Measurements from ENCODE around the gene ARSH. TPM values are rescaled to one million over a fixed set of nuclear protein-coding genes. Genes with fewer than 3 reads are reported as not detected.

Gene ARSH
- polyA plus RNA-seq, 1 donor from 2014 or later = not detected

- Histone ChIP-seq H3K36me3 (ENCODE audit: insufficient read depth, low read length) (no peaks in the 10 kb centered on the region), H3K9me3 (ENCODE audit: low read length) (no peaks in the 10 kb centered on the region), H2AFZ (ENCODE audit: low read depth, low read length) (no peak overlapping the region), H3K4me2 (ENCODE audit: low read length) (no peak overlapping the region), H3K27ac (ENCODE audit: low read length) (no peak overlapping the region), H3K27me3 (ENCODE audit: insufficient read depth, low read depth, low read length) (no peaks in the 10 kb centered on the region), H3K79me2 (replicated peaks; ENCODE audit: insufficient read depth, low read length) (no peaks in the 10 kb centered on the region), H3F3A (ENCODE audit: insufficient read depth, low read length, poor library complexity, severe bottlenecking) (no peaks in the 10 kb centered on the region), H3K9ac (ENCODE audit: low read length) (no peak overlapping the region), H3K9me2 (ENCODE audit: insufficient read depth, low read length) (no peaks in the 10 kb centered on the region), H3K4me3 (ENCODE audit: low read length) (no peak overlapping the region), H4K20me1 (ENCODE audit: insufficient read depth) (no peaks in the 10 kb centered on the region)
- TF ChIP-seq SMC3 (conservative IDR thresholded peaks at IDR 0.05; ENCODE audit: poor library complexity) = no peak
- no peak for TF ChIP-seq CTCF (IDR thresholded peaks at IDR 0.05; ENCODE audit: poor library complexity, severe bottlenecking)
- TF ChIP-seq TAF1 (IDR thresholded peaks at IDR 0.05; ENCODE audit: low read depth) = no peak
- TF ChIP-seq REST (IDR thresholded peaks at IDR 0.05; ENCODE audit: borderline replicate concordance) = no peak
- TF ChIP-seq POLR2AphosphoS5 (IDR thresholded peaks at IDR 0.05) = no peak
Observed at GRCh38 chrX:3010532-3010931, 4.2 kb downstream of the ARSH start.

GRCh38 chrX:3017492-3017891, 11.1 kb downstream of the ARSH start:
- Histone ChIP-seq H3K36me3 (ENCODE audit: insufficient read depth, low read length) (no peaks in the 10 kb centered on the region), H4K20me1 (ENCODE audit: insufficient read depth) (no peaks in the 10 kb centered on the region)

GRCh38 chrX:3024176-3024575, 17.8 kb downstream of the ARSH start:
- no peaks in the 10 kb centered on the region for H3K9me2 ChIP-seq (ENCODE audit: insufficient read depth, low read length)
- no peak overlapping the region for H2AFZ ChIP-seq (ENCODE audit: low read depth, low read length)
- no peaks in the 10 kb centered on the region for H3K79me2 ChIP-seq (replicated peaks; ENCODE audit: insufficient read depth, low read length)
- no peak overlapping the region for H3K4me3 ChIP-seq (ENCODE audit: low read length)
- H3K9me3 ChIP-seq (ENCODE audit: low read length) = no peaks in the 10 kb centered on the region
- no peak for TF ChIP-seq POLR2AphosphoS5 (IDR thresholded peaks at IDR 0.05)
- H3K27me3 ChIP-seq (ENCODE audit: insufficient read depth, low read depth, low read length) = no peaks in the 10 kb centered on the region
- no peaks in the 10 kb centered on the region for H3F3A ChIP-seq (ENCODE audit: insufficient read depth, low read length, poor library complexity, severe bottlenecking)
- no peaks in the 10 kb centered on the region for H4K20me1 ChIP-seq (ENCODE audit: insufficient read depth)
- H3K36me3 ChIP-seq (ENCODE audit: insufficient read depth, low read length) = no peaks in the 10 kb centered on the region
- H3K27ac ChIP-seq (ENCODE audit: low read length) = no peak overlapping the region
- no peak overlapping the region for H3K4me2 ChIP-seq (ENCODE audit: low read length)
- H3K9ac ChIP-seq (ENCODE audit: low read length) = no peak overlapping the region

More at GRCh38 chrX:3017492-3017891, 11.1 kb downstream of the ARSH start:
- no peaks in the 10 kb centered on the region for H3K9me3 ChIP-seq (ENCODE audit: low read length)
- H3K27ac ChIP-seq (ENCODE audit: low read length) = no peak overlapping the region
- no peak overlapping the region for H2AFZ ChIP-seq (ENCODE audit: low read depth, low read length)
- H3F3A ChIP-seq (ENCODE audit: insufficient read depth, low read length, poor library complexity, severe bottlenecking) = no peaks in the 10 kb centered on the region
- no peak overlapping the region for H3K4me3 ChIP-seq (ENCODE audit: low read length)
- TF ChIP-seq MXI1 (conservative IDR thresholded peaks at IDR 0.05; ENCODE audit: poor library complexity, severe bottlenecking) (no peak), SMC3 (conservative IDR thresholded peaks at IDR 0.05; ENCODE audit: poor library complexity) (no peak), EP300 (conservative IDR thresholded peaks at IDR 0.05; ENCODE audit: poor library complexity, severe bottlenecking) (no peak), TAF1 (IDR thresholded peaks at IDR 0.05; ENCODE audit: low read depth) (no peak), POLR2AphosphoS5 (IDR thresholded peaks at IDR 0.05) (no peak), EZH2 (IDR thresholded peaks at IDR 0.05; ENCODE audit: borderline replicate concordance, insufficient read depth, low read length, poor library complexity, severe bottlenecking) (no peak)
- H3K4me2 ChIP-seq (ENCODE audit: low read length) = no peak overlapping the region
- no peaks in the 10 kb centered on the region for H3K9me2 ChIP-seq (ENCODE audit: insufficient read depth, low read length)
- no peaks in the 10 kb centered on the region for H3K79me2 ChIP-seq (replicated peaks; ENCODE audit: insufficient read depth, low read length)
- no peaks in the 10 kb centered on the region for H3K27me3 ChIP-seq (ENCODE audit: insufficient read depth, low read depth, low read length)
- no peak overlapping the region for H3K9ac ChIP-seq (ENCODE audit: low read length)
